Activated CD8-positive, alpha-beta T cell treated with anti-CD3 and anti-CD28 coated beads for 36 hours (primary cell): ENCODE data around the gene S100A1. TPM values are rescaled to one million over a fixed set of nuclear protein-coding genes. Genes with fewer than 3 reads are reported as not detected.

Experiments used
- ATAC-seq: fragments of 200-7000 bp; cut with Tn5 transposase; one replicate; pipeline ENCODE4 v1.10.0; 2021; ENCODE audit warnings: mild to moderate bottlenecking, moderate library complexity
- CTCF ChIA-PET: fragments of 350-600 bp; sonication (Branson Sonifier 250); formaldehyde crosslinking; loops from one replicate; lab custom pipeline; 2021; ENCODE audit warnings: antibody characterized with exemption; lab: Charles Lee
- POLR2A ChIA-PET: fragments of 350-600 bp; sonication (Branson Sonifier 250); formaldehyde crosslinking; loops from one replicate; lab custom pipeline; 2021; ENCODE audit warnings: antibody characterized with exemption; lab: Charles Lee
- DNase-seq: peaks from one replicate; pipeline ENCODE4 v3.0.0-alpha.2; 2020
- H3K27ac Mint-ChIP-seq: one replicate; pipeline ENCODE4 v1.8.0; 2021; ENCODE audit warnings: mild to moderate bottlenecking, mixed read lengths
- H3K27me3 Mint-ChIP-seq: one replicate; pipeline ENCODE4 v1.8.0; 2021; ENCODE audit warnings: mixed read lengths
- H3K36me3 Mint-ChIP-seq: one replicate; pipeline ENCODE4 v1.8.0; 2021; ENCODE audit warnings: low read depth, mixed read lengths
- H3K4me1 Mint-ChIP-seq: one replicate; pipeline ENCODE4 v1.8.0; 2021; ENCODE audit warnings: low read depth, mixed read lengths
- H3K4me3 Mint-ChIP-seq: one replicate; pipeline ENCODE4 v1.8.0; 2021; ENCODE audit warnings: mild to moderate bottlenecking, moderate library complexity, mixed read lengths
- H3K9me3 Mint-ChIP-seq: one replicate; pipeline ENCODE4 v1.8.0; 2021; ENCODE audit warnings: mixed read lengths
- intact Hi-C: fragments of 100-400 bp; cut with micrococcal nuclease; formaldehyde crosslinking; loops from one replicate; pipeline ENCODE4 v1.10.0; 2022
- total RNA-seq, 2 experiments: library from RNA; stranded (reverse); gene quantifications; one replicate each; pipeline ENCODE4 v1.2.3, GENCODE V29; 2021
- TF ChIP-seq, protein P1 (sequence below): fragments of 200-600 bp; IDR thresholded peaks from one replicate; pipeline ENCODE4 v1.8.0; 2022; ENCODE audit warnings: antibody characterized with exemption, mild to moderate bottlenecking

The S100A1 gene
- total RNA-seq, 2 experiments from 2014 or later = not detected

DNA sequence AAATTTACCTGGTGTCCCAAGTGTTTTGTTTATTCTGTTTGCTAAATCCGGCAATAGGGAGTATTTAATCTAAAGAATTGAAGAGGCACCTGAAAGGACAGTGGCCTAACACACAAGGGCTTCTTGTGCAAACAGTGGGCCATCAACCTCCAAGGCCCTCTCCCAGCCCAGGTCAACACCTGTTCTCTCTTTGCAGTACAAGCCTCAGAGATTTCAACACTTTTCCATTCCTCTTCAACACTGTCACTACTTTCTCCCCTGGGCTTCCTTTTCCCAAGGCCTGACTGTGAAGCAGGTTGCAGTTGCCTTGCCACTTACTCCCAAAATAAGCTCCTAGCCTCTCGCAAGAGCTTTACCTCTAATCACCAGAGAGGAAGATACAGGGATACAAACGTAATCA, 27.1 kb downstream of the S100A1 start:
- POLR2A ChIA-PET = interaction anchor here (1.7 kb wide), 1 partner anchor 21 kb away, joined by 4 read pairs; the partner anchor contains the start of gene CHTOP
- no peak overlapping the region for H3K27ac Mint-ChIP-seq

DNA sequence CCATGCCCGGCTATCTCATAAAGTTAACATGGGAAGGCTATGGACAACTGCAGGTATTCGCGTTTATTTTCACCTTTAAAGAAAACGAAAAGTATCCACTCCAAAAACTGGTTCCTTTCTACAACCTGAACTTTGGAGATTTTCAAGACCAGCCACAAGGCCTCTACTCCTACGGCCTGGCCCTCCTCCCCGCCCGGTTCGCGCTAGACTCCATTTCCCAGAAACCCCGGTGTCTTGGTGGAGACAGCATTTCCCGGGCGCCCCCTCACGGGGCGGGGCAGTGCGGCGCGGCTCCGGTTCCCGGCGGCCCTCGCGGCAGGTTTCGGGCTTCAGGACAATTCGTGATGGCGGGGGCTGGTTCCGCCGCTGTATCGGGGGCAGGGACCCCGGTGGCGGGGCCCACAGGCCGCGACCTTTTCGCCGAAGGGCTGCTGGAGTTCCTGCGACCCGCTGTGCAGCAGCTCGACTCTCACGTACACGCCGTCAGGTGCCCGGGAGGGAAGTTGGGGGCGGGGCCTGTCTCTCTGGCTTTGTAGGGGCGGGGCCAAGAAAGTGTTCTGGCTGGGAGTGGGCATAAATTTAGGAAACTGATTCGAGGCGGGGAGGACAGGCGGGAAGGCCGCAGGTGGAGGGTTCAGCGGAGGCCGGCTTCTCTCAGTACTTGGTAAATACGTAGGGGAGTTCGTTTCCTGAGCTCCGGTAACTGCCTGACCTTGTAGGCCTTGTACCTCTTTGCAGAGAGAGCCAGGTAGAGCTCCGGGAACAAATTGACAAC, 30.4 kb downstream of the S100A1 start, which contains the start of gene SNAPIN:
Gene SNAPIN (plus strand): TSS at position 304 of the 775 bp plus-strand sequence. CDS start 41 bp downstream, at position 345.
- intact Hi-C loops = no loop called here
- Mint-ChIP-seq H3K4me1 (peaks cover 12% of the 10 kb centered on the region), H3K27me3 (no peaks in the 10 kb centered on the region), H3K36me3 (peaks cover 25% of the 10 kb centered on the region), H3K9me3 (no peaks in the 10 kb centered on the region), H3K4me3 (peak within 1 kb of the TSS; percentile 98), H3K27ac (peak within 1 kb of the TSS; percentile 96)
- ChIA-PET POLR2A (interaction anchor here (0.8 to 5.6 kb wide), 6 partner anchors 9 to 126 kb away, joined by 3 to 44 read pairs (median 10); partner anchors contain the start of genes CHTOP and ILF2), CTCF (interaction anchor here (0.8 to 2.1 kb wide), 7 partner anchors 10 to 148 kb away, joined by 3 to 8 read pairs (median 3); partner anchors contain the start of gene CHTOP)
- TF ChIP-seq, protein P1, sequence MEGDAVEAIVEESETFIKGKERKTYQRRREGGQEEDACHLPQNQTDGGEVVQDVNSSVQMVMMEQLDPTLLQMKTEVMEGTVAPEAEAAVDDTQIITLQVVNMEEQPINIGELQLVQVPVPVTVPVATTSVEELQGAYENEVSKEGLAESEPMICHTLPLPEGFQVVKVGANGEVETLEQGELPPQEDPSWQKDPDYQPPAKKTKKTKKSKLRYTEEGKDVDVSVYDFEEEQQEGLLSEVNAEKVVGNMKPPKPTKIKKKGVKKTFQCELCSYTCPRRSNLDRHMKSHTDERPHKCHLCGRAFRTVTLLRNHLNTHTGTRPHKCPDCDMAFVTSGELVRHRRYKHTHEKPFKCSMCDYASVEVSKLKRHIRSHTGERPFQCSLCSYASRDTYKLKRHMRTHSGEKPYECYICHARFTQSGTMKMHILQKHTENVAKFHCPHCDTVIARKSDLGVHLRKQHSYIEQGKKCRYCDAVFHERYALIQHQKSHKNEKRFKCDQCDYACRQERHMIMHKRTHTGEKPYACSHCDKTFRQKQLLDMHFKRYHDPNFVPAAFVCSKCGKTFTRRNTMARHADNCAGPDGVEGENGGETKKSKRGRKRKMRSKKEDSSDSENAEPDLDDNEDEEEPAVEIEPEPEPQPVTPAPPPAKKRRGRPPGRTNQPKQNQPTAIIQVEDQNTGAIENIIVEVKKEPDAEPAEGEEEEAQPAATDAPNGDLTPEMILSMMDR = no peak
- ATAC-seq (peak; percentile 95), DNase-seq (peak; percentile 96)

More for the DNA sequence above, 27.1 kb downstream of the S100A1 start:
- TF ChIP-seq, protein P1 = no peak
- H3K9me3 Mint-ChIP-seq = no peaks in the 10 kb centered on the region
- H3K4me1 Mint-ChIP-seq = peaks cover 10% of the 10 kb centered on the region
- DNase-seq = no peak
- CTCF ChIA-PET = interaction anchor here (0.6 to 0.8 kb wide), 2 partner anchors 11 to 94 kb away, joined by 3 read pairs; no protein-coding TSS in a partner anchor
- intact Hi-C loops = no loop called here
- H3K27me3 Mint-ChIP-seq = no peaks in the 10 kb centered on the region
- no peaks in the 10 kb centered on the region for H3K36me3 Mint-ChIP-seq
- H3K4me3 Mint-ChIP-seq = no peak overlapping the region
- no peak for ATAC-seq

DNA sequence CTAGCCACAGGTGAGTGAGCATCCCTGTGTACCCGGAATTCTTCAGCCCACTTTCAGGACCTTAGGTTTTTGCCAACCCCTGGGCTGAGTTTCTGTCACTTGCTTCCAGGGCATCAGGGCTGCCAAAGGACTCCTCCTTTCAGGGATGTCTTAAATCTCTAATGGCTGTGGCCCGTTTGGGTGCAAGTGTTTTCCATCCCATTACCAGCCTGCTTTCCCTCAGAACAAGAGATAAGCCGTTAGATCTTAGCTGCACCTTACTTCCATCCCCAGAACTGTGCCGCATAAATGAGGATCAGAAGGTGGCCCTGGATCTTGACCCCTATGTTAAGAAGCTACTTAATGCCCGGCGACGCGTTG, 30.9 kb downstream of the S100A1 start:
- Mint-ChIP-seq H3K27ac (peak overlapping the region; percentile 96), H3K9me3 (no peaks in the 10 kb centered on the region), H3K36me3 (peaks cover 29% of the 10 kb centered on the region), H3K27me3 (no peaks in the 10 kb centered on the region), H3K4me1 (peaks cover 12% of the 10 kb centered on the region), H3K4me3 (peak overlapping the region; percentile 98)
- ATAC-seq (no peak), DNase-seq (no peak)
- TF ChIP-seq, protein P1 = no peak
- POLR2A ChIA-PET = interaction anchor here (0.8 to 5.6 kb wide), 7 partner anchors 9 to 126 kb away, joined by 3 to 44 read pairs (median 9); partner anchors contain the start of genes CHTOP and ILF2
- intact Hi-C loops = no loop called here
- CTCF ChIA-PET = interaction anchor here (0.8 to 2.1 kb wide), 6 partner anchors 10 to 149 kb away, joined by 3 to 8 read pairs (median 4); partner anchors contain the start of gene CHTOP

DNA sequence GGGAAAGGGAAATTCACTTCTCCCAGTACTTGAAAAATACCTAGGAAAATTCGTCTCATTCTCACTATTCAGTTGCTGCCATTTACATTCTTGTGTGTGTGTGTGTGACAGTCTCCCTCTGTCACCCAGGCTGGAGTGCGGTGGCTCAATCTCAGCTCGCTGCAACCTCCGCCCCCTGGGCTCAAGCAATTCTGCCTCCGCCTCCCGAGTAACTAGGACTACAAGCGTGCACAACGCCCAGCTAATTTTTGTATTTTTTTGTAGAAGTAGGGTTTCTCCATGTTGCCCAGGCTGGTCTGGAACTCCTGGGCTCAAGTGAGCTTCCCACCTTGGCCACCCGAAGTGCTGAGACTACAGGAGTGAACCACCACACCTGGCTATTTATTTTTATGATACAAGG, 31.4 kb downstream of the S100A1 start:
- H3K4me1 Mint-ChIP-seq = peaks cover 12% of the 10 kb centered on the region
- DNase-seq = no peak
- ChIA-PET CTCF (interaction anchor here (0.9 to 2.1 kb wide), 4 partner anchors 25 to 149 kb away, joined by 3 to 8 read pairs (median 6); partner anchors contain the start of gene CHTOP), POLR2A (interaction anchor here (0.7 to 5.6 kb wide), 9 partner anchors 8 to 331 kb away, joined by 3 to 44 read pairs (median 8); partner anchors contain the start of genes CHTOP, ILF2 and RPS27)
- peaks cover 33% of the 10 kb centered on the region for H3K36me3 Mint-ChIP-seq
- intact Hi-C loops = no loop called here
- H3K27ac Mint-ChIP-seq = peak overlapping the region; percentile 96
- no peaks in the 10 kb centered on the region for H3K27me3 Mint-ChIP-seq
- TF ChIP-seq, protein P1 = no peak
- no peaks in the 10 kb centered on the region for H3K9me3 Mint-ChIP-seq
- peak overlapping the region; percentile 98 for H3K4me3 Mint-ChIP-seq
- no peak for ATAC-seq
